Keratinocyte (primary cell): ENCODE measurements around the gene GTPBP1.

Experiments used
- CTCF ChIP-seq, 3 experiments: IDR thresholded peaks in 1 of 3; conservative IDR thresholded peaks in 1 of 3; optimal IDR thresholded peaks in 1 of 3; 2 replicates in 2 of 3; 3 replicates in 1 of 3; pipeline versions ENCODE3 to v1.5.1; 2011; ENCODE audit warnings: low read length in 3 of 3, mild to moderate bottlenecking in 3 of 3, moderate library complexity in 2 of 3, control low read depth in 1 of 3, inconsistent platforms in 1 of 3; ENCODE audit not compliant: insufficient read depth in 2 of 3; ENCODE audit errors: extremely low read depth in 1 of 3
- EZH2 ChIP-seq: IDR thresholded peaks from one replicate; pipeline ENCODE4 v1.6.1; 2012; ENCODE audit warnings: inconsistent platforms, mild to moderate bottlenecking, low read length, moderate library complexity

- TF ChIP-seq CTCF (optimal IDR thresholded peaks at IDR 0.05 in 1 of 3, IDR thresholded peaks at IDR 0.05 in 1 of 3, conservative IDR thresholded peaks at IDR 0.05 in 1 of 3; ENCODE audit: extremely low read depth in 1 of 3, insufficient read depth in 2 of 3, low read length in 3 of 3): no peak
- TF ChIP-seq EZH2: no peak
Observed at GRCh38 chr22:38675833-38676232, 29.9 kb upstream of the GTPBP1 start.
